ENCODE data around the gene NPAS3. TPM values are rescaled to one million over a fixed set of nuclear protein-coding genes. Genes with fewer than 3 reads are reported as not detected.

Gene NPAS3
- total and polyA plus RNA-seq, 2 of the 8 experiments (the other 6 are each of a cell fraction or from before 2014, with no cell fraction given), result 0.11 to 0.60 TPM

- TF ChIP-seq, protein P1, sequence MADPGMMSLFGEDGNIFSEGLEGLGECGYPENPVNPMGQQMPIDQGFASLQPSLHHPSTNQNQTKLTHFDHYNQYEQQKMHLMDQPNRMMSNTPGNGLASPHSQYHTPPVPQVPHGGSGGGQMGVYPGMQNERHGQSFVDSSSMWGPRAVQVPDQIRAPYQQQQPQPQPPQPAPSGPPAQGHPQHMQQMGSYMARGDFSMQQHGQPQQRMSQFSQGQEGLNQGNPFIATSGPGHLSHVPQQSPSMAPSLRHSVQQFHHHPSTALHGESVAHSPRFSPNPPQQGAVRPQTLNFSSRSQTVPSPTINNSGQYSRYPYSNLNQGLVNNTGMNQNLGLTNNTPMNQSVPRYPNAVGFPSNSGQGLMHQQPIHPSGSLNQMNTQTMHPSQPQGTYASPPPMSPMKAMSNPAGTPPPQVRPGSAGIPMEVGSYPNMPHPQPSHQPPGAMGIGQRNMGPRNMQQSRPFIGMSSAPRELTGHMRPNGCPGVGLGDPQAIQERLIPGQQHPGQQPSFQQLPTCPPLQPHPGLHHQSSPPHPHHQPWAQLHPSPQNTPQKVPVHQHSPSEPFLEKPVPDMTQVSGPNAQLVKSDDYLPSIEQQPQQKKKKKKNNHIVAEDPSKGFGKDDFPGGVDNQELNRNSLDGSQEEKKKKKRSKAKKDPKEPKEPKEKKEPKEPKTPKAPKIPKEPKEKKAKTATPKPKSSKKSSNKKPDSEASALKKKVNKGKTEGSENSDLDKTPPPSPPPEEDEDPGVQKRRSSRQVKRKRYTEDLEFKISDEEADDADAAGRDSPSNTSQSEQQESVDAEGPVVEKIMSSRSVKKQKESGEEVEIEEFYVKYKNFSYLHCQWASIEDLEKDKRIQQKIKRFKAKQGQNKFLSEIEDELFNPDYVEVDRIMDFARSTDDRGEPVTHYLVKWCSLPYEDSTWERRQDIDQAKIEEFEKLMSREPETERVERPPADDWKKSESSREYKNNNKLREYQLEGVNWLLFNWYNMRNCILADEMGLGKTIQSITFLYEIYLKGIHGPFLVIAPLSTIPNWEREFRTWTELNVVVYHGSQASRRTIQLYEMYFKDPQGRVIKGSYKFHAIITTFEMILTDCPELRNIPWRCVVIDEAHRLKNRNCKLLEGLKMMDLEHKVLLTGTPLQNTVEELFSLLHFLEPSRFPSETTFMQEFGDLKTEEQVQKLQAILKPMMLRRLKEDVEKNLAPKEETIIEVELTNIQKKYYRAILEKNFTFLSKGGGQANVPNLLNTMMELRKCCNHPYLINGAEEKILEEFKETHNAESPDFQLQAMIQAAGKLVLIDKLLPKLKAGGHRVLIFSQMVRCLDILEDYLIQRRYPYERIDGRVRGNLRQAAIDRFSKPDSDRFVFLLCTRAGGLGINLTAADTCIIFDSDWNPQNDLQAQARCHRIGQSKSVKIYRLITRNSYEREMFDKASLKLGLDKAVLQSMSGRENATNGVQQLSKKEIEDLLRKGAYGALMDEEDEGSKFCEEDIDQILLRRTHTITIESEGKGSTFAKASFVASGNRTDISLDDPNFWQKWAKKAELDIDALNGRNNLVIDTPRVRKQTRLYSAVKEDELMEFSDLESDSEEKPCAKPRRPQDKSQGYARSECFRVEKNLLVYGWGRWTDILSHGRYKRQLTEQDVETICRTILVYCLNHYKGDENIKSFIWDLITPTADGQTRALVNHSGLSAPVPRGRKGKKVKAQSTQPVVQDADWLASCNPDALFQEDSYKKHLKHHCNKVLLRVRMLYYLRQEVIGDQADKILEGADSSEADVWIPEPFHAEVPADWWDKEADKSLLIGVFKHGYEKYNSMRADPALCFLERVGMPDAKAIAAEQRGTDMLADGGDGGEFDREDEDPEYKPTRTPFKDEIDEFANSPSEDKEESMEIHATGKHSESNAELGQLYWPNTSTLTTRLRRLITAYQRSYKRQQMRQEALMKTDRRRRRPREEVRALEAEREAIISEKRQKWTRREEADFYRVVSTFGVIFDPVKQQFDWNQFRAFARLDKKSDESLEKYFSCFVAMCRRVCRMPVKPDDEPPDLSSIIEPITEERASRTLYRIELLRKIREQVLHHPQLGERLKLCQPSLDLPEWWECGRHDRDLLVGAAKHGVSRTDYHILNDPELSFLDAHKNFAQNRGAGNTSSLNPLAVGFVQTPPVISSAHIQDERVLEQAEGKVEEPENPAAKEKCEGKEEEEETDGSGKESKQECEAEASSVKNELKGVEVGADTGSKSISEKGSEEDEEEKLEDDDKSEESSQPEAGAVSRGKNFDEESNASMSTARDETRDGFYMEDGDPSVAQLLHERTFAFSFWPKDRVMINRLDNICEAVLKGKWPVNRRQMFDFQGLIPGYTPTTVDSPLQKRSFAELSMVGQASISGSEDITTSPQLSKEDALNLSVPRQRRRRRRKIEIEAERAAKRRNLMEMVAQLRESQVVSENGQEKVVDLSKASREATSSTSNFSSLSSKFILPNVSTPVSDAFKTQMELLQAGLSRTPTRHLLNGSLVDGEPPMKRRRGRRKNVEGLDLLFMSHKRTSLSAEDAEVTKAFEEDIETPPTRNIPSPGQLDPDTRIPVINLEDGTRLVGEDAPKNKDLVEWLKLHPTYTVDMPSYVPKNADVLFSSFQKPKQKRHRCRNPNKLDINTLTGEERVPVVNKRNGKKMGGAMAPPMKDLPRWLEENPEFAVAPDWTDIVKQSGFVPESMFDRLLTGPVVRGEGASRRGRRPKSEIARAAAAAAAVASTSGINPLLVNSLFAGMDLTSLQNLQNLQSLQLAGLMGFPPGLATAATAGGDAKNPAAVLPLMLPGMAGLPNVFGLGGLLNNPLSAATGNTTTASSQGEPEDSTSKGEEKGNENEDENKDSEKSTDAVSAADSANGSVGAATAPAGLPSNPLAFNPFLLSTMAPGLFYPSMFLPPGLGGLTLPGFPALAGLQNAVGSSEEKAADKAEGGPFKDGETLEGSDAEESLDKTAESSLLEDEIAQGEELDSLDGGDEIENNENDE (IDR thresholded peaks at IDR 0.05; ENCODE audit: insufficient replicate concordance, low read length), result no peak
- TF ChIP-seq HDAC6 (IDR thresholded peaks at IDR 0.05; ENCODE audit: low read depth, low read length) (no peak), SIN3A (conservative IDR thresholded peaks at IDR 0.05 in 1 of 2, IDR thresholded peaks at IDR 0.05 in 1 of 2; ENCODE audit: low read depth in 1 of 2, low read length in 2 of 2) (no peak), RAD21 (IDR thresholded peaks at IDR 0.05 in 1 of 2, conservative IDR thresholded peaks at IDR 0.05 in 1 of 2; ENCODE audit: low read depth in 2 of 2, low read length in 2 of 2) (no peak), JUN (IDR thresholded peaks at IDR 0.05; ENCODE audit: low read depth, low read length) (no peak), NANOG (IDR thresholded peaks at IDR 0.05; ENCODE audit: insufficient read depth, low read depth, low read length, poor library complexity, severe bottlenecking) (no peak), FOSL1 (IDR thresholded peaks at IDR 0.05; ENCODE audit: insufficient read depth, low read depth, low read length) (no peak), TCF12 (IDR thresholded peaks at IDR 0.05; ENCODE audit: low read depth, low read length) (no peak), BACH1 (IDR thresholded peaks at IDR 0.05; ENCODE audit: low read length) (no peak)
Observed at GRCh38 chr14:33490555-33490954, 551.9 kb downstream of the NPAS3 start (continued).

Data from H1 (cell line).